ENCODE results near the gene CDC42SE2.

DNA sequence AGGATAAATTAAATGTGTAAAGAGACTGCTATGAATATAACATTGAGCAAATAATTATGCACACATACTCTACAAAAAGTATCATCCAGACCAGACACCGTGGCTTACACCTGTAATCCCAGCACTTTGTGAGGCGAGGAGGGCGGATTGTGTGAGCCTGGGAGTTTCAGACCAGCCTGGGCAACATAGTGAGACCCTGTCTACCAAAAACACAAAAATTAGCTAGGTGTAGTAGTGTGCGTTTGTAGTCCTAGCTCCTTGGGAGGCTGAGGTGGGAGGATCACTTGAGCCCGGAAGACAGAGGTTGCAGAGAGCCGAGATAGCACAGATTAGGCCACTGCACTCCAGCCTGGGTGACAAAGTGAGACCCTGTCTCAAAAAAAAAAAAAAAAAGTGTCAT, 2.4 kb upstream of the CDC42SE2 start:
- TF ChIP-seq, protein P1, sequence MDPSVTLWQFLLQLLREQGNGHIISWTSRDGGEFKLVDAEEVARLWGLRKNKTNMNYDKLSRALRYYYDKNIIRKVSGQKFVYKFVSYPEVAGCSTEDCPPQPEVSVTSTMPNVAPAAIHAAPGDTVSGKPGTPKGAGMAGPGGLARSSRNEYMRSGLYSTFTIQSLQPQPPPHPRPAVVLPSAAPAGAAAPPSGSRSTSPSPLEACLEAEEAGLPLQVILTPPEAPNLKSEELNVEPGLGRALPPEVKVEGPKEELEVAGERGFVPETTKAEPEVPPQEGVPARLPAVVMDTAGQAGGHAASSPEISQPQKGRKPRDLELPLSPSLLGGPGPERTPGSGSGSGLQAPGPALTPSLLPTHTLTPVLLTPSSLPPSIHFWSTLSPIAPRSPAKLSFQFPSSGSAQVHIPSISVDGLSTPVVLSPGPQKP (IDR thresholded peaks at IDR 0.05; ENCODE audit: borderline replicate concordance, low read depth, low read length) = no peak
- TF ChIP-seq CTCF (conservative IDR thresholded peaks at IDR 0.05; ENCODE audit: low read depth, low read length) = no peak
- no peak for TF ChIP-seq POLR2A (IDR thresholded peaks at IDR 0.05; ENCODE audit: low read depth, low read length)
- TF ChIP-seq RAD21 (IDR thresholded peaks at IDR 0.05; ENCODE audit: low read length) = no peak
- TF ChIP-seq SMC3 (IDR thresholded peaks at IDR 0.05; ENCODE audit: low read depth, low read length) = no peak
- no peak for TF ChIP-seq RCOR1 (IDR thresholded peaks at IDR 0.05; ENCODE audit: insufficient replicate concordance, low read length)
- TF ChIP-seq CEBPB (IDR thresholded peaks at IDR 0.05; ENCODE audit: low read depth, low read length) = no peak
- TF ChIP-seq MXI1 (IDR thresholded peaks at IDR 0.05; ENCODE audit: borderline replicate concordance, low read depth, low read length) = no peak
